Measurements from ENCODE around the gene MRPL40.
"Not testable (repeated sequence)": the region's sequence is repeated elsewhere in the genome, so short reads cannot be mapped to it uniquely, and the experiment has no call there.

The MRPL40 gene

DNA sequence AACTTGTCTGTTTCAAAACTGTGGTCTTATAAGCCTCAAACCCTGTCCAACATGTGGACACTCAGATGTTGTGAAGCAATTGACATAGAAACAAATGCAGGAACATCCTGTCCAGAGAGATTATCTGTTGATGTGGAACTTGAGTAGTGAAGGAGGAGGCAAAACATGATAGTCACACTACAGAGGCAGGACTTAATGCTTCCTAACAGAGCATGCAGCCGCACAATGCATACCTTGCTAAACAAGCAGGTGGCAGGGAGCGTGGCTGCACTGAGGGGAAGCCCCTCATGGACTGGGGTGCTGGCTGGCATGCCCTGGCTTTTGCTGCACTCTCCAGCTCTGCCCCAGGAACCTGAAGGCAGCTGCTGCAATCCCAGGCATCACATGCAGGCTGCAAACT lies 9.8 kb downstream of the MRPL40 start:
- DNase-seq: no peak

- DNase-seq: no peak
Observed at GRCh38 chr22:19443544-19444211, 11.3 kb downstream of the MRPL40 start.

DNA sequence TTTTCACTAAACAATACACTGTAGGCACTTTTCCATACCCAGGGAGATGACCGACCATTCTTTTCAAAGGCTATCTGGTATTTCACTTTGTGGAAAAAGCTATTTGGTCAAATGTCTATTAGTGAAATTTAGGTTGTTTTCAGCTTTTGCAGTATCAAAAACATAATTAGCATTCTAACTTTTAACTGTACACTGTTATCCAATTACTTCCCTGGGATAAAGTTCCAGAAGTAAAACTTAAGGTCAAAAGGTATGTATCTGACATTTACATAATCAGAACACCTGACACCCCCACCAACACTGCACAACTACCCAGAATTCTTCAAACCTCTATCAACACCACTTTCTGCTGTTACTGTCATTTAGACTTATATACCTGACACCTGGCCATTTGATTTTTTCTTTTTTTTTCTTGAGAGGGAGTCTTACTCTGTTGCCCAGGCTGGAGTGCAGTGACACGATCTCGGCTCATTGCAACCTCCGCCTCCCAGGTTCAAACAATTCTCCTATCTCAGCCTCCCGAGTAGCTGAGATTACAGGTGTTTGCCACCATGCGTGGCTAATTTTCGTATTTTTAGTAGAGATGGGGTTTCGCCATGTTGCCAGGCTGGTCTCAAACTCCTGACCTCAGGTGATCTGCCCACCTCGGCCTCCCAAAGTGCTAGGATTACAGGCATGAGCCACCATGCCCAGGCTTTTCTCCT lies 13.1 kb downstream of the MRPL40 start:
- DNase-seq: not testable (repeated sequence)

DNA sequence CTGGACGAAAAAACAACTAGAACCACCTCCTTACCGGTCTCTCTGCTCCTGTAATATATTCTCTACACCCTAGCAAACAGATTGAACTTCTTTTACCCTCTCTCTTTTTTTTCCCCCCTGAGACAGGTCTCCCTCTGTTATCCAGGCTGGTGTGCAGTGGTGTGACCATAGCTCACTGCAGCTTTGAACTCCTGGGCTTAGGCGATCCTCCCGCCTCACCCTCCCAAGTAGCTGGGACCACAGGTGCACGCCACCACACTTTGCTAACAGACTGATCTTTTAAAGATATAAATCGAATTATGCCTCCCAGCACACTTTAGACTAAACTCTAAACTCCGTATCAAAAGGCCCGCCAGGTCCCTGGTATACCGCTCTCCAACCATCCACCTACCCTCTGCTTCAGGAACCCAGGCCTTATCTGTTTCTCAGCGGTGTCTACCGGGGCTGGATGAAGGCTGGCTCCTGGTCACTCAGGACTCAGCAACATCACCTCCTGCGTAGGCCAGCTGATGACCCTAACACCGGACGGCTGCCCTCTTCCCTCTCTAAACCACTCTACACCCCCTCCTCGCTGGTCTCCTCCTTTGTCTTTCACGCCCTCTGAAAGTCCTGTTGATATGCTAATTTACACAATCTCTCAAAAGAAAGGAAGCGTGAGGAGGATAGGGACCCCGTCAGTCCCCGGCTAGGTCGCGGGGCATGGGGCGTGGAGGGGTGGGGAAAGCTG lies 14.4 kb downstream of the MRPL40 start:
- no peak for DNase-seq

GRCh38 chr22:19447330-19448075 lies 15.2 kb downstream of the MRPL40 start, which contains the start of gene C22orf39:
TSS of gene C22orf39 (minus strand) at chr22:19447711. CDS start at chr22:19447688, 23 bp downstream.
- DNase-seq: peak; percentile 84

DNA sequence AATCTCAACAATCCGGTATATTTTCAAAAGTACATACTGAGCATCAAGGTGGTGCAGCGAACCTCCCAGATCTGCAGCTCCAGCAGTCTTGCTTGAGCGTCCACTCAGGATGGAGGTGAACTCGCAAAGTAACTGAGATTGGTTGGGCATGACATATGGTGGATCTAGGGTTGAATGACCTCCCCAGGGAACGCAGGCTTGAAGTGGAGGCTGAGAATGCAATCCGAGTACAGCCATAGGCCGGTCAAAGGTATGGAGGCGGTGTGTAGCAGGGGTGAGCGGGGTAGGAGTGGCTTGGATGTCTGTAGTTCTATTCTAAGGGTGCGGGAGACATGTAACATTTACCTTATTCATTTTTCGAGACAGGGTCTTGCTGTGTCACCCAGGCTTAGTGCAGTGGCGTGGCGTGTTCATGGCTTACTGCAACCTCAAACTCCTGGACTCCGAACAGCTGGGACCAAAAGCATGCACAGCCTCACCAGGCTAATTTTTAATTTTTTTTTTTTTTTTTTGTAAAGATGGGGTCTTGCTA lies 15.8 kb downstream of the MRPL40 start:
- no peak for DNase-seq

- DNase-seq: no peak
Observed at GRCh38 chr22:19448739-19449421, 16.5 kb downstream of the MRPL40 start.

DNA sequence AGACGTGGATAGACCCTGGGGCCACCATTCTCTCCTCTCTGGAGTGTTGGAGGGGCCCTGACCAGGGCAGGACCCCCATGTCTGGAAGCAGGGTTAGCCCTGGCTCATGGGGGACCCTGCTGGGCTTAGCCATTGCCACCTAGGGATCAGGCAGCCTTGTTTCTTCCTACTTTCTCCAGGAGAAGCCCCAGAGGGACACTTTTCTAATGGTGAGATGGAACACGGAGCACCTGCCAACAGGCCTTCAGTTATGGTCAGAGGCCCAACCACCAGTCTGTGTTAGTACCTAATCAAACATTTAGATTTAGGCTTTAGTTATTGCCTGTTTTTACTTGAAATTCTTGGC lies 17.1 kb downstream of the MRPL40 start:
- no peak for DNase-seq

DNA sequence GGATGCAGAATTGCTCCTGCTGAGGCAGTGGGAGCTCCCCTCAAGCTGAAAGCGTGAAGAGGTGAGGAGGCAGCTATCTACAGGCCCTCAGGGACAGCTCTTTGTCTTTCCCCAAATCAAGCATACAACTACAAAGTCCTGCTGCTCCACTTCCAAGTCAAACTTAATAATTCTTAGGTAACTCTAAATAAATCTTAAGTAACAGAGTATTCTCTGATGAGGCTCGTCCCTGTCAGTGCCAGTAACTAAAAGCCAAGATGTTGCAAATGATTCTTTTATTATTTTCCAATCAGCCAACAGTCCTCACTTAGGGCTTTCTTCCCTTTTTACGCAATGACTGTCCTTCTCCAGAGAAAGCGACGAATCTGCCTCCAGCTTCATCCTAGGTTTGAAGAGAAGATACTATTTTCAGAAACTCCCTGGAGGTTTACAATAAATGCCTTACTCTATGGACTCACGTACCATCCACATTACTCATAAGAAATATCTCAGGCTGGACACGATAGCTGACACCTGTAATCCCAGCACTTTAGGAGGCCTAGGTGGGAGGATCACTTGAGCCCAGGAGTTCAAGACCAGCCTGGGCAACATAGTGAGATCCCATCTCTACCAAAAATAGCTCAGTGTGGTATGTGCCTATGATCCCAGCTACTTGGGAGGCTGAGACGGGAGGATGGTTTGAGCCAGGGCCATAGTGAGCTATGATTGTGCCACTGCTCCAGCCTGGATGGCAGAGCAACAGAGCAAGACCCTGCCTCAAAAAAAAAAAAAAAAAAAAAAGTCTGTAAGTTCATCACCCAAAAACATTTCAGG lies 18.2 kb downstream of the MRPL40 start:
- no peak for DNase-seq

GRCh38 chr22:19451570-19451969 lies 19.2 kb downstream of the MRPL40 start:
- DNase-seq: no peak

DNA sequence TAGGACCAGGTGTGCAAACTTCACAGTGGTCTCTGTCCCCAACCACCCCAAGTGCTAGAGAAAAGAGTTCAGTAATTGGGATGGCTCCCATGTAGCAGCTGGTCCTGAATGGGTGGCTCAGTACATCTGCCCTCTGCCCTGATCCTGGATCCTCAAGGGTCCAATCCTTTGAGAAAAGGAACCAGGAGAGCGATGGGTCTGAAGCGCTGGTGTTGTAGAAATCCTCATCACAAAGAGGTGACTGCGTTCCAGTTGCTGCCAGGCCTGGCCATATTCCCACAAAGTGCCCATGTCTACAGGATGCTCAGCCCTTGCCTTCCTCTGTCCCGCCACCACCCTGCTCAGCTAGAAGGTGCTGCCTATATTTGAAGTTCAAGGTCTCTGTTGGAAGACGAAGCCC lies 21.4 kb downstream of the MRPL40 start:
- no peak for DNase-seq

DNA sequence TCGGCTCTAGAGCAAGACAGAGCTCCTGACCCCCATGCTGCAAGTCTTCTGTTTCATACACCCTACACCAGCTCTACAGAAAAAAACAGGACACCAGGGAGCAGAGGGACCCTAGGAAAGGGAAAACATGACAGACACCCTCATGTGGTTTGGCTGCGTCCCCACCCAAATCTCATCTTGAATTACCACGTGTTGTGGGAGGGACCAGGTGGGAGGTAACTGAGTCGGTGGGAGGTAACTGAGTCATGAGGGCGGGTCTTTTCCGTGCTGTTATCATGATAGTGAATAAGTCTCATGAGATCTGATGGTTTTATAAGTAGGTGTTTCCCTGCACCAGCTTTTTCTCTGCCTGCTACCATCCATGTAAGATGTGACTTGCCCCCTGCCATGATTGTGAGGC lies 21.8 kb downstream of the MRPL40 start:
- no peak for DNase-seq

- DNase-seq: no peak
Observed at GRCh38 chr22:19455033-19455432, 22.7 kb downstream of the MRPL40 start.

- no peak for DNase-seq
Observed at GRCh38 chr22:19455585-19456370, 23.4 kb downstream of the MRPL40 start.

- DNase-seq: no peak
Observed at GRCh38 chr22:19456541-19456940, 24.2 kb downstream of the MRPL40 start.

DNA sequence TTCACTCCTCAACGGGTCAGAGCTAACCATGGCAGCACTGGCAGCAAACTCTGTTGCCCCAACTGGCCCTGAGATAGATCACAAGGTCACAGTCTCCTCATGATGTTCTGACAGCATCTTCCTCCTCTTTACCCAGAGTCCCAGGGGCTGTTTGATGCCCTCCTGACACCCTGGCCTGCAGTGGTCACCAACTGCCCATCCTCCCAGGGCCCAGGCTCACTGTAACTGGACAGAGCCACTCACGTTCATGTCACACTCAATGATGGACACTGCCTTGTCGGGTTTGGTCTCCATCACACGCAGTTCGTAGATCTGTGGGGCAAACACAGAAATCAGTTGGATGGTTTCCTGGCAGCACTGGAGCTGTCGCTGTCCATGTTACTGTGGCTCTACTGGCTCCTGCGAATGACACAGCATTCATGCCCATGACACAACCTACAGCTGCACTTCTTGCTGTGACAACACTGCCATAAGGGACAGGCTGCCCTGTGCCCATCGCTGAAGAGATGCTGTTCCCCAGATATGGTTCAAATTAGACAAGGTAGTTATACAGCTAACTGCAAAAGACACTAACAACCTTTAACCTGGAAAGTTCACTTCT lies 25.6 kb downstream of the MRPL40 start:
- DNase-seq: no peak

DNA sequence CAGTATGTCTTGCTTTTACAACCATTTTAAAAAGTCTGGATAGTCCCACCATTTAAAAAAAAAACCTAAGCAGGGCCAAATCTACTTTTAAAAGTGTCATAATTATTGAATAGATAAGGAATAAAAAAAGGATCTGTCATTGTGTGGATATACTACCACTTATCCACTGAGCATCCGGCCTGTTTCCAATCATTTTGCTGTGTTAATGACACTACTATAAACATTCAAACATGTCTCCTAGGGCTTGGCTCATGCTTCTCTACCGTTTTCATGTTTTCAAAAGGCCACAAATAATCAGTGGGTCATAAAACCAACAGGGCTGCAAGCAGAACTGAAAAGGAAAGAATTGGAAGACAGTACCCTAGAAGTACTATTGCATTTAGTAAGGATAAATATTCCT lies 27.7 kb downstream of the MRPL40 start:
- DNase-seq: no peak

DNA sequence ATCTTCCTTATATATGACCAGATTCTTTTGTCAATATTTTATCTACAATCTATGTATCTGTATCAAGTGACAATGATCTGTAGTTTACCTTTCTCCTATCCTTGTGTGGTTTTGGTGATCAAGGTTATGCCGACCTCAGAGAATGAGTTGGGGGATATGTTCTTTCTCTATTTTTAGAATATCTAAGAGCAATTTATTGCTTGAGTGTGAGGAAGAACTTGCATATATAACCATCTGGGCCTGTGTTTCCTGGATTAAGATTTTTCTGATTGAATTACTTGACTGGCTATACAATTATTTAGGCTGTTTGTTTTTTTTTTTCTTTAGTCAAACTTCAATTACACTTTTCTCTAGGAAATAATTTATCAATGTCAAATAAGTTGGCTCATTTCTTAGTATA lies 29.2 kb downstream of the MRPL40 start:
- no peak for DNase-seq

GRCh38 chr22:19463008-19463407 lies 30.7 kb downstream of the MRPL40 start:
- DNase-seq: no peak
